H1 (cell line): ENCODE measurements around the gene KDM2A. TPM values are rescaled to one million over a fixed set of nuclear protein-coding genes. Genes with fewer than 3 reads are reported as not detected.
A peak's percentile ranks its signal among the peaks of the same experiment; 100 is the strongest.

Source experiments
- CTCF ChIA-PET: fragments of 300-600 bp; sonication (Branson Sonifier 250); formaldehyde crosslinking; loops from one replicate; lab custom pipeline; 2021; ENCODE audit not compliant: partially characterized antibody; lab: Charles Lee
- POLR2A ChIA-PET: fragments of 300-600 bp; sonication (Branson Sonifier 250); formaldehyde crosslinking; loops from one replicate; lab custom pipeline; 2021; ENCODE audit warnings: inconsistent platforms; ENCODE audit not compliant: partially characterized antibody; lab: Charles Lee
- DNase-seq, 2 experiments: peaks; one replicate each; pipeline versions ENCODE4 v3.0.0 to v3.0.0-alpha.2; 2010 to 2022; ENCODE audit warnings: low spot score in 2 of 2, low read depth in 1 of 2, mixed read lengths in 1 of 2
- FAIRE-seq: peaks from 2 replicates; lab custom pipeline; 2011; peaks lifted over from hg19 to GRCh38; lab: Jason Lieb, UNC
- H2AFZ ChIP-seq: 2 replicates; pipeline ENCODE4 v1.8.1; 2012; ENCODE audit warnings: low read length, inconsistent platforms
- H2AK5ac ChIP-seq: 2 replicates; pipeline ENCODE4 v1.6.1; 2013; ENCODE audit warnings: low read depth, low read length
- H2BK120ac ChIP-seq: replicated peaks from 2 replicates; pipeline ENCODE3; 2013; ENCODE audit warnings: low read depth, low read length, inconsistent platforms
- H2BK12ac ChIP-seq: 2 replicates; pipeline ENCODE4 v1.6.1; 2013; ENCODE audit warnings: low read depth, low read length
- H2BK15ac ChIP-seq: 2 replicates; pipeline ENCODE4 v1.6.1; 2013; ENCODE audit warnings: low read length
- H2BK20ac ChIP-seq: 2 replicates; pipeline ENCODE4 v1.6.1; 2013; ENCODE audit warnings: low read length
- H2BK5ac ChIP-seq: 2 replicates; pipeline ENCODE4 v1.6.1; 2013; ENCODE audit warnings: low read depth, low read length
- H3K14ac ChIP-seq: 2 replicates; pipeline ENCODE4 v1.6.1; 2013; ENCODE audit warnings: inconsistent platforms; ENCODE audit not compliant: insufficient read length
- H3K18ac ChIP-seq: 2 replicates; pipeline ENCODE4 v1.6.1; 2013; ENCODE audit warnings: low read length; ENCODE audit errors: extremely low read depth
- H3K23ac ChIP-seq: 2 replicates; pipeline ENCODE4 v1.6.1; 2013; ENCODE audit warnings: inconsistent platforms; ENCODE audit not compliant: insufficient read length
- H3K23me2 ChIP-seq: 2 replicates; pipeline ENCODE4 v1.6.1; 2013; ENCODE audit warnings: low read depth, low read length
- H3K27ac ChIP-seq: 2 replicates; pipeline ENCODE4 v1.6.1; 2011; ENCODE audit warnings: low read depth, low read length, inconsistent platforms
- H3K27me3 ChIP-seq, 4 experiments: replicated peaks in 1 of 4; 1 replicate in 1 of 4; 2 replicates in 3 of 4; pipeline versions ENCODE4 v1.6.1 to v1.8.1; 2011 to 2013; ENCODE audit warnings: low read length in 3 of 4, mild to moderate bottlenecking in 3 of 4, inconsistent platforms in 2 of 4, mixed read lengths in 2 of 4, moderate library complexity in 1 of 4; ENCODE audit not compliant: control insufficient read depth in 3 of 4, insufficient read depth in 3 of 4; ENCODE audit errors: extremely low read depth in 1 of 4
- H3K36me3 ChIP-seq, 4 experiments: 2 replicates each; pipeline versions ENCODE4 v1.6.1 to v1.8.1; 2011 to 2013; ENCODE audit warnings: mild to moderate bottlenecking in 4 of 4, low read length in 3 of 4, moderate library complexity in 2 of 4, control low read depth in 1 of 4, inconsistent platforms in 1 of 4; ENCODE audit not compliant: insufficient read depth in 4 of 4, control insufficient read depth in 2 of 4
- H3K4ac ChIP-seq: replicated peaks from 2 replicates; pipeline ENCODE3; 2013; ENCODE audit warnings: low read length, low read depth, mixed read lengths, inconsistent platforms; ENCODE audit not compliant: insufficient read length
- H3K4me1 ChIP-seq, 4 experiments: replicated peaks in 1 of 4; 1 replicate in 1 of 4; 2 replicates in 3 of 4; pipeline versions ENCODE4 v1.6.1 to v1.8.1; 2011 to 2013; ENCODE audit warnings: low read length in 3 of 4, inconsistent platforms in 2 of 4, mixed read lengths in 1 of 4; ENCODE audit not compliant: insufficient read depth in 4 of 4, control insufficient read depth in 3 of 4
- H3K4me2 ChIP-seq, 2 experiments: 2 replicates each; pipeline versions ENCODE4 v1.6.1 to v1.8.1; 2011 to 2013; ENCODE audit warnings: low read depth in 2 of 2, low read length in 2 of 2, control low read depth in 1 of 2, inconsistent platforms in 1 of 2, mild to moderate bottlenecking in 1 of 2; ENCODE audit not compliant: insufficient read depth in 1 of 2
- H3K4me3 ChIP-seq, 4 experiments: fragments of 200-600, 300-600 bp in 1 of 4; sonication (generic), shearing (Covaris generic), sonication (Bioruptor Twin) in 1 of 4; 2 replicates each; pipeline versions ENCODE4 v1.5.1 to v1.8.1; 2011 to 2016; ENCODE audit warnings: low read length in 4 of 4, low read depth in 3 of 4, control low read depth in 2 of 4, inconsistent platforms in 2 of 4, mild to moderate bottlenecking in 2 of 4, mixed read lengths in 1 of 4, moderate library complexity in 1 of 4; ENCODE audit not compliant: insufficient read depth in 2 of 4; ENCODE audit errors: extremely low read depth in 1 of 4
- H3K56ac ChIP-seq: replicated peaks from 2 replicates; pipeline ENCODE3; 2013; ENCODE audit warnings: low read depth, mild to moderate bottlenecking, mixed read lengths, low read length, inconsistent platforms; ENCODE audit not compliant: insufficient read length
- H3K79me1 ChIP-seq: 2 replicates; pipeline ENCODE4 v1.6.1; 2013; ENCODE audit warnings: low read depth, low read length, control low read depth
- H3K79me2 ChIP-seq, 2 experiments: 2 replicates each; pipeline versions ENCODE4 v1.6.1 to v1.8.1; 2012 to 2013; ENCODE audit warnings: low read length in 2 of 2, mild to moderate bottlenecking in 2 of 2, inconsistent platforms in 1 of 2; ENCODE audit not compliant: insufficient read depth in 2 of 2, control insufficient read depth in 1 of 2
- H3K9ac ChIP-seq, 4 experiments: replicated peaks in 1 of 4; 1 replicate in 1 of 4; 2 replicates in 3 of 4; pipeline versions ENCODE4 v1.6.1 to v1.8.1; 2011 to 2013; ENCODE audit warnings: low read depth in 3 of 4, low read length in 3 of 4, control low read depth in 2 of 4, mild to moderate bottlenecking in 2 of 4, moderate library complexity in 2 of 4, inconsistent platforms in 1 of 4; ENCODE audit errors: extremely low read depth in 1 of 4
- H3K9me3 ChIP-seq, 2 experiments: 2 replicates each; pipeline versions ENCODE4 v1.6.1 to v1.8.1; 2012 to 2013; ENCODE audit warnings: mild to moderate bottlenecking in 2 of 2, moderate library complexity in 2 of 2, control low read depth in 1 of 2, inconsistent platforms in 1 of 2, low read depth in 1 of 2, low read length in 1 of 2, mixed read lengths in 1 of 2; ENCODE audit not compliant: insufficient read depth in 2 of 2
- H4K20me1 ChIP-seq, 2 experiments: replicated peaks in 1 of 2; 2 replicates each; pipeline versions ENCODE3 to v1.8.1; 2011 to 2013; ENCODE audit warnings: inconsistent platforms in 2 of 2, low read length in 2 of 2, mild to moderate bottlenecking in 1 of 2; ENCODE audit not compliant: insufficient read depth in 2 of 2, control insufficient read depth in 1 of 2
- H4K5ac ChIP-seq: 2 replicates; pipeline ENCODE4 v1.6.1; 2013; ENCODE audit warnings: low read length, low read depth, mixed read lengths, inconsistent platforms; ENCODE audit not compliant: insufficient read length
- H4K8ac ChIP-seq: 2 replicates; pipeline ENCODE4 v1.8.0; 2013; ENCODE audit warnings: mild to moderate bottlenecking, moderate library complexity, low read length, inconsistent platforms; ENCODE audit not compliant: insufficient read depth; ENCODE audit errors: extremely low read depth
- H4K91ac ChIP-seq: replicated peaks from 2 replicates; pipeline ENCODE3; 2013; ENCODE audit warnings: low read length, mixed read lengths, inconsistent platforms; ENCODE audit not compliant: insufficient read length
- GTF2F1 ChIP-seq: IDR thresholded peaks from 2 replicates; pipeline ENCODE4 v1.6.1; 2012; ENCODE audit warnings: low read depth, low read length, improper control_type of control experiment, borderline replicate concordance
- HDAC2 ChIP-seq, 2 experiments: fragments of 300-600 bp in 1 of 2; sonication (generic) in 1 of 2; IDR thresholded peaks; 2 replicates each; pipeline ENCODE4 v1.6.1; 2011 to 2012; ENCODE audit warnings: low read depth in 2 of 2, low read length in 2 of 2, mild to moderate bottlenecking in 2 of 2, moderate library complexity in 2 of 2, borderline replicate concordance in 1 of 2, inconsistent platforms in 1 of 2
- PHF8 ChIP-seq: fragments of 200-600 bp; sonication (generic); conservative IDR thresholded peaks from 2 replicates; pipeline ENCODE4 v1.7.1; 2012; ENCODE audit warnings: low read depth, mild to moderate bottlenecking, inconsistent platforms, low read length, moderate library complexity
- RBBP5 ChIP-seq: IDR thresholded peaks from 2 replicates; pipeline ENCODE4 v1.7.1; 2012; ENCODE audit warnings: low read depth, mild to moderate bottlenecking, inconsistent platforms, low read length, moderate library complexity, borderline replicate concordance
- RNF2 ChIP-seq: fragments of 200-900, 300-1000 bp; sonication (generic); IDR thresholded peaks from 2 replicates; pipeline ENCODE4 v1.7.1; 2016; ENCODE audit warnings: borderline replicate concordance, low read depth, mild to moderate bottlenecking, antibody characterized with exemption, low read length; ENCODE audit not compliant: poor library complexity, severe bottlenecking; ENCODE audit errors: missing control alignments
- RXRA ChIP-seq: IDR thresholded peaks from 2 replicates; pipeline ENCODE4 v1.6.1; 2011; ENCODE audit warnings: low read depth, mild to moderate bottlenecking, low read length, moderate library complexity; ENCODE audit not compliant: insufficient read depth
- TAF1 ChIP-seq: IDR thresholded peaks from 2 replicates; pipeline ENCODE4 v1.6.1; 2011; ENCODE audit warnings: mild to moderate bottlenecking, low read depth, low read length
- WGBS, 2 experiments: shearing (Covaris generic) in 1 of 2; methylation state at CpG; one replicate each; pipeline versions ENCODE4 v1.1.6 to v1.1.7; 2013 to 2015; ENCODE audit warnings: low lambda C conversion rate in 2 of 2, mixed read lengths in 2 of 2, inconsistent platforms in 1 of 2, low coverage in 1 of 2, missing lambda C conversion rate in 1 of 2; ENCODE audit not compliant: insufficient replicate concordance in 2 of 2, insufficient coverage in 1 of 2, insufficient read length in 1 of 2; ENCODE audit errors: extremely low coverage in 1 of 2, missing lambda C conversion rate in 1 of 2; 5-methylcytosine and 5-hydroxymethylcytosine counted together
- polyA plus RNA-seq, 7 experiments: library from polyadenylated mRNA; depleted of rRNA in 3 of 7; stranded (reverse) in 5 of 7; unstranded in 2 of 7; fragments of >200 nt in 5 of 7; fragments of 200-250 nt in 2 of 7; gene quantifications; 1 replicate in 5 of 7; 2 replicates in 1 of 7; 4 replicates in 1 of 7; pipeline versions ENCODE4 v1.2.1 to v1.2.3, GENCODE V29; 2011 to 2013; ENCODE audit warnings: missing spikeins in 2 of 7, mixed read lengths in 2 of 7
- total RNA-seq: library from RNA; stranded (reverse); fragmentation: NEBNext Ultra II Directional; extraction: Animal tissue kit (Norgen Biotek cat#: 25700); gene quantifications from 2 replicates; pipeline ENCODE4 v1.2.1, GENCODE V29; 2021
- TF ChIP-seq, protein P1 (sequence below), 3 experiments: IDR thresholded peaks; 1 replicate in 2 of 3; 2 replicates in 1 of 3; pipeline versions ENCODE4 v1.5.1 to v1.6.1; 2011; ENCODE audit warnings: low read length in 3 of 3, mild to moderate bottlenecking in 3 of 3, inconsistent platforms in 2 of 3, low read depth in 1 of 3, moderate library complexity in 1 of 3; ENCODE audit not compliant: insufficient read depth in 1 of 3; ENCODE audit errors: control extremely low read depth in 1 of 3

KDM2A gene
- total and polyA plus RNA-seq, 2 of the 8 experiments (the other 6 are each of a cell fraction or from before 2014, with no cell fraction given) = 55.4 to 66.2 TPM

DNA sequence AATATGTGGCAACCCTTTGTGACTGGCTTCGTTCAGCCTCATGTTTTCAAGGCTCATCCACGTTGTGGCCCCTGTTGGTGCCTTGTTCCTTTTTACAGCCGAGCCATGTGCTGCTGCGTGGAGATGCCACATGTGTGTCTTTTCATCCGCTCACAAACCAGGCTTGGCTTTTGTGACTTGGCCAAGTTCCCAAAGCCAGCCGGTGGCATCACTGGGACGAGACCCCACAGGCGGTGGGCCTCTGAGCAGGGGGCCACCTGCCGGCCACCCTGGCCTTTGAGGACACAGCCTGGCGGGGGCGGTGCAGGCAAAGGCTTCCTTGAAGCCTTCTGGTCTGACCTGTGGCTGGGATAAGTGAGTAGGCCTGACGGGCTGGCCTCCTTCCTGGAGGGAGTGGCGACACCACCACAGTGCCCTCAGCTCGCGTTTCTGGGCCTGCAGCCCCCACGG, 157.7 kb downstream of the KDM2A start:
- Histone ChIP-seq H3K27ac (0 out of 2 replicates have a peak overlapping the region, but pooled peaks have one; percentile 59), H3K14ac (no peak overlapping the region), H3K79me2 (peaks cover 0 to 37% of the 10 kb centered on the region in 2 experiments; a peak in 3 of 4 replicates), H4K5ac (peak overlapping the region; percentile 25), H3K23me2 (no peaks in the 10 kb centered on the region; the same call in 1 of the 2 replicates), H3K27me3 (no peaks in the 10 kb centered on the region), H2BK12ac (peak overlapping the region; percentile 64; the same call in 1 of the 2 replicates), H4K20me1 (peaks cover 2 to 15% of the 10 kb centered on the region in 2 experiments), H4K8ac (no peak overlapping the region), H3K79me1 (peaks cover 20% of the 10 kb centered on the region), H3K4me3 (0 out of 8 replicates have a peak overlapping the region, but pooled peaks of 1 of the 4 experiments have one; percentile 20), H3K36me3 (peaks cover 9 to 24% (median 21%) of the 10 kb centered on the region in 4 experiments; a peak in 6 of 8 replicates), H3K23ac (no peak overlapping the region), H2AK5ac (peak overlapping the region; percentile 54; the same call in 1 of the 2 replicates), H4K91ac (peak overlapping the region; percentile 90), H3K9me3 (no peaks in the 10 kb centered on the region), H3K4me2 (peak overlapping the region; percentile 21 to 54; a peak in 2 of 4 replicates), H3K9ac (peak overlapping the region in 1 of 4 experiments; percentile 14; a peak in 2 of 7 replicates), H3K56ac (peak overlapping the region; percentile 8), H2AFZ (no peak overlapping the region), H3K18ac (peak overlapping the region; percentile 90), H3K4ac (peak overlapping the region; percentile 90), H2BK120ac (peak overlapping the region; percentile 72), H2BK15ac (peak overlapping the region; percentile 88; the same call in 1 of the 2 replicates), H2BK20ac (no peak overlapping the region; the same call in 1 of the 2 replicates), H2BK5ac (peak overlapping the region; percentile 86), H3K4me1 (peaks cover 0 to 28% (median 15%) of the 10 kb centered on the region in 4 experiments; a peak in 6 of 7 replicates)
- DNase-seq (no peak), FAIRE-seq (no peak)
- ChIA-PET POLR2A (interaction anchor here (0.8 to 1.0 kb wide), 2 partner anchors 9 to 40 kb away, joined by 4 to 5 read pairs; no protein-coding TSS in a partner anchor), CTCF (interaction anchor here (0.7 to 3.7 kb wide), 7 partner anchors 11 to 105 kb away, joined by 3 to 27 read pairs (median 4); partner anchors contain the start of gene ANKRD13D)
- WGBS, 2 experiments = 79% methylated on average over 15 of the region's 16 CpGs; no CpG with 5 or more reads in 1 of the 2 experiments
- TF ChIP-seq RNF2 = no peak
- TF ChIP-seq, protein P1, sequence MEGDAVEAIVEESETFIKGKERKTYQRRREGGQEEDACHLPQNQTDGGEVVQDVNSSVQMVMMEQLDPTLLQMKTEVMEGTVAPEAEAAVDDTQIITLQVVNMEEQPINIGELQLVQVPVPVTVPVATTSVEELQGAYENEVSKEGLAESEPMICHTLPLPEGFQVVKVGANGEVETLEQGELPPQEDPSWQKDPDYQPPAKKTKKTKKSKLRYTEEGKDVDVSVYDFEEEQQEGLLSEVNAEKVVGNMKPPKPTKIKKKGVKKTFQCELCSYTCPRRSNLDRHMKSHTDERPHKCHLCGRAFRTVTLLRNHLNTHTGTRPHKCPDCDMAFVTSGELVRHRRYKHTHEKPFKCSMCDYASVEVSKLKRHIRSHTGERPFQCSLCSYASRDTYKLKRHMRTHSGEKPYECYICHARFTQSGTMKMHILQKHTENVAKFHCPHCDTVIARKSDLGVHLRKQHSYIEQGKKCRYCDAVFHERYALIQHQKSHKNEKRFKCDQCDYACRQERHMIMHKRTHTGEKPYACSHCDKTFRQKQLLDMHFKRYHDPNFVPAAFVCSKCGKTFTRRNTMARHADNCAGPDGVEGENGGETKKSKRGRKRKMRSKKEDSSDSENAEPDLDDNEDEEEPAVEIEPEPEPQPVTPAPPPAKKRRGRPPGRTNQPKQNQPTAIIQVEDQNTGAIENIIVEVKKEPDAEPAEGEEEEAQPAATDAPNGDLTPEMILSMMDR (IDR thresholded peaks at IDR 0.05; ENCODE audit: control extremely low read depth in 1 of 3, insufficient read depth in 1 of 3, low read depth in 1 of 3, low read length in 3 of 3) = peak in 2 of 3 experiments; percentile 29 to 52; a peak in 3 of 4 replicates
- TF ChIP-seq TAF1 = no peak
- no peak for TF ChIP-seq PHF8
- no peak for TF ChIP-seq RXRA
- TF ChIP-seq GTF2F1 = no peak
- TF ChIP-seq RBBP5 = no peak
- no peak for TF ChIP-seq HDAC2 (IDR thresholded peaks at IDR 0.05; ENCODE audit: borderline replicate concordance in 1 of 2, low read depth in 2 of 2, low read length in 2 of 2)
